GM12878 (cell line): ENCODE measurements around the gene LMO2. TPM values are rescaled to one million over a fixed set of nuclear protein-coding genes. Genes with fewer than 3 reads are reported as not detected.

Experiments used
- ATAC-seq: fragments of 200-7000 bp; cut with Tn5 transposase; 3 replicates; pipeline ENCODE4 v1.9.1; 2020; ENCODE audit warnings: mild to moderate bottlenecking, moderate library complexity
- BruUV-seq: library from RNA; stranded (reverse); fragments of 400-500 nt; replicated peaks from 2 replicates; lab custom pipeline; 2021; lab: Mats Ljungman, UMichigan
- CTCF ChIA-PET: fragments of 300-600 bp; sonication (Branson Sonifier 250); formaldehyde crosslinking; extraction: SDS; loops from one replicate; lab custom pipeline; 2021; ENCODE audit warnings: inconsistent platforms; lab: Yijun Ruan, JAX
- POLR2A ChIA-PET: fragments of 350-600 bp; formaldehyde crosslinking; extraction: SDS; loops from one replicate; lab custom pipeline; 2021; ENCODE audit warnings: inconsistent platforms; lab: Charles Lee
- RAD21 ChIA-PET: fragments of 300-600 bp; sonication (Branson Sonifier 250); formaldehyde crosslinking; loops from one replicate; lab custom pipeline; 2023; ENCODE audit warnings: antibody characterized with exemption; ENCODE audit not compliant: unreplicated experiment; lab: Charles Lee
- SMC1A ChIA-PET: fragments of 300-600 bp; sonication (Branson Sonifier 250); formaldehyde crosslinking; loops from one replicate; lab custom pipeline; 2023; ENCODE audit not compliant: unreplicated experiment, uncharacterized antibody; lab: Charles Lee
- DNase-seq: peaks from one replicate; pipeline ENCODE4 v3.0.0-alpha.2; 2011; ENCODE audit warnings: low read depth, low spot score
- FAIRE-seq: peaks from 3 replicates; lab custom pipeline; 2011; peaks lifted over from hg19 to GRCh38; lab: Jason Lieb, UNC
- H2AFZ ChIP-seq: 2 replicates; pipeline ENCODE4 v1.6.0; 2011; ENCODE audit warnings: low read depth, low read length, control low read depth; ENCODE audit not compliant: control insufficient read depth
- H3K27ac ChIP-seq: 2 replicates; pipeline ENCODE4 v1.5.1; 2011; ENCODE audit warnings: control low read depth; ENCODE audit not compliant: control insufficient read depth, insufficient read depth
- H3K27me3 ChIP-seq, 2 experiments: replicated peaks in 1 of 2; 2 replicates each; pipeline versions ENCODE4 v1.6.0 to v1.6.1; 2011; ENCODE audit warnings: low read length in 1 of 2; ENCODE audit not compliant: control insufficient read depth in 2 of 2, insufficient read depth in 2 of 2
- H3K36me3 ChIP-seq, 2 experiments: 2 replicates each; pipeline ENCODE4 v1.5.1; 2011; ENCODE audit warnings: low read length in 1 of 2; ENCODE audit not compliant: control insufficient read depth in 2 of 2, insufficient read depth in 2 of 2
- H3K4me1 ChIP-seq: 2 replicates; pipeline ENCODE4 v1.6.1; 2011; ENCODE audit warnings: mild to moderate bottlenecking, low read length, moderate library complexity, mixed read lengths; ENCODE audit not compliant: control insufficient read depth, insufficient read depth
- H3K4me2 ChIP-seq: 2 replicates; pipeline ENCODE4 v1.6.0; 2011; ENCODE audit warnings: control low read depth; ENCODE audit not compliant: control insufficient read depth, insufficient read depth
- H3K4me3 ChIP-seq: fragments of 200-600 bp; sonication (generic); 2 replicates; pipeline ENCODE4 v1.5.1; 2016
- H3K79me2 ChIP-seq: 2 replicates; pipeline ENCODE4 v1.6.0; 2011; ENCODE audit warnings: low read length; ENCODE audit not compliant: control insufficient read depth, insufficient read depth
- H3K9ac ChIP-seq: 2 replicates; pipeline ENCODE4 v1.8.0; 2011; ENCODE audit warnings: low read length, control low read depth, mixed read lengths; ENCODE audit not compliant: control insufficient read depth, insufficient read depth
- H3K9me3 ChIP-seq: replicated peaks from 3 replicates; pipeline ENCODE4 v1.5.1; 2011; ENCODE audit warnings: mild to moderate bottlenecking, low read length; ENCODE audit not compliant: control insufficient read depth, insufficient read depth
- H4K20me1 ChIP-seq: 2 replicates; pipeline ENCODE4 v1.6.0; 2011; ENCODE audit not compliant: control insufficient read depth, insufficient read depth
- CEBPZ ChIP-seq: fragments of 150-350 bp; IDR thresholded peaks from 2 replicates; pipeline ENCODE4 v1.6.1; 2016; ENCODE audit warnings: low read depth, low read length
- CREM ChIP-seq: IDR thresholded peaks from 2 replicates; pipeline ENCODE4 v1.6.1; 2014; ENCODE audit warnings: antibody characterized with exemption, low read depth
- GATAD2B ChIP-seq: fragments of 450-650 bp; conservative IDR thresholded peaks from 2 replicates; pipeline ENCODE4 v1.6.1; 2017; ENCODE audit warnings: low read depth, mild to moderate bottlenecking, moderate library complexity
- HDAC2 ChIP-seq: fragments of 200-600 bp; sonication (generic); IDR thresholded peaks from 2 replicates; pipeline ENCODE4 v1.6.1; 2017
- MEF2A ChIP-seq: IDR thresholded peaks from 2 replicates; pipeline ENCODE4 v1.6.1; 2011; ENCODE audit warnings: low read depth, mild to moderate bottlenecking, low read length, moderate library complexity; ENCODE audit not compliant: insufficient read depth
- MYB ChIP-seq: fragments of 150-350 bp; IDR thresholded peaks from 2 replicates; pipeline ENCODE4 v1.6.1; 2014; ENCODE audit warnings: mild to moderate bottlenecking, low read depth, low read length, borderline replicate concordance
- RCOR1 ChIP-seq: conservative IDR thresholded peaks from 2 replicates; pipeline ENCODE4 v1.6.1; 2012; ENCODE audit warnings: low read depth, low read length, improper control_type of control experiment
- RFX5 ChIP-seq: IDR thresholded peaks from 2 replicates; pipeline ENCODE4 v1.6.1; 2011; ENCODE audit warnings: low read depth, low read length, improper control_type of control experiment
- SP1 ChIP-seq: IDR thresholded peaks from one replicate; pipeline ENCODE4 v1.6.1; 2011; ENCODE audit warnings: low read depth, low read length
- SREBF1 ChIP-seq: IDR thresholded peaks from 2 replicates; pipeline ENCODE4 v1.6.1; 2012; ENCODE audit warnings: mild to moderate bottlenecking, low read length
- STAT1 ChIP-seq: fragments of 450-650 bp; conservative IDR thresholded peaks from 2 replicates; pipeline ENCODE4 v1.6.1; 2014; ENCODE audit warnings: antibody characterized with exemption, mild to moderate bottlenecking
- ZBTB40 ChIP-seq: fragments of 450-650 bp; IDR thresholded peaks from 2 replicates; pipeline ENCODE4 v1.6.1; 2016; ENCODE audit warnings: mild to moderate bottlenecking, moderate library complexity, borderline replicate concordance
- WGBS: methylation state at CpG from one replicate; pipeline ENCODE4 v1.1.6; 2016; ENCODE audit warnings: low lambda C conversion rate; ENCODE audit not compliant: insufficient replicate concordance, insufficient coverage; ENCODE audit errors: missing lambda C conversion rate; 5-methylcytosine and 5-hydroxymethylcytosine counted together
- in situ Hi-C: fragments of 300-500 bp; cut with MboI; formaldehyde crosslinking; loops from 9 replicates; pipeline ENCODE4 v1.14.3; 2018; ENCODE audit warnings: mixed read lengths
- intact Hi-C: fragments of 100-400 bp; cut with micrococcal nuclease; formaldehyde crosslinking; loops from one replicate; pipeline ENCODE4 v1.14.2; 2022; ENCODE audit not compliant: unreplicated experiment
- polyA plus RNA-seq, 11 experiments: library from polyadenylated mRNA; depleted of rRNA in 4 of 11; unstranded in 6 of 11; stranded (reverse) in 5 of 11; fragments of >200 nt; fragmentation: Nextera tagmentation in 4 of 11; fragmentation: Illumina TruSeq in 1 of 11; extraction: Ambion mirVana in 4 of 11; extraction: Trizol in 1 of 11; gene quantifications; 1 replicate in 1 of 11; 2 replicates in 10 of 11; pipeline versions ENCODE4 v1.2.1 to v1.2.3, GENCODE V29; 2011 to 2016; ENCODE audit warnings: inconsistent platforms in 2 of 11, missing spikeins in 2 of 11, low read depth in 1 of 11
- total RNA-seq, 4 experiments: library from RNA; depleted of rRNA in 3 of 4; stranded (reverse); fragments of >200 nt in 3 of 4; fragmentation: Illumina TruSeq in 1 of 4; extraction: Trizol in 1 of 4; gene quantifications; 2 replicates each; pipeline versions ENCODE4 v1.2.1 to v1.2.3, GENCODE V29; 2013 to 2021

Gene LMO2
- total and polyA plus RNA-seq, 10 of the 15 experiments (the other 5 are each of a cell fraction or from before 2014, with no cell fraction given), result 0.29 to 1.9 (median 1.1) TPM; not detected in 1

- no peak for TF ChIP-seq CEBPZ
These were observed 43.0 kb downstream of the LMO2 start (continued) for GRCh38 chr11:33848717-33849390.

- H3K27me3 ChIP-seq, result peaks cover 0 to 3% of the 10 kb centered on the region in 2 experiments; a peak in 1 of 4 replicates
- ChIA-PET POLR2A (no interaction called here), RAD21 (no interaction called here), SMC1A (interaction anchor here (0.6 to 2.2 kb wide), 4 partner anchors 11 to 610 kb away, joined by 3 to 4 read pairs (median 3); no protein-coding TSS in a partner anchor), CTCF (interaction anchor here (2.9 to 3.9 kb wide), 2 partner anchors 123 to 141 kb away, joined by 11 to 16 read pairs; no protein-coding TSS in a partner anchor)
- H3K4me1 ChIP-seq, result no peaks in the 10 kb centered on the region
- H3K36me3 ChIP-seq, result no peaks in the 10 kb centered on the region
- H3K27ac ChIP-seq, result no peak overlapping the region
- no peak overlapping the region for H3K4me3 ChIP-seq
- ATAC-seq (no peak), FAIRE-seq (no peak), DNase-seq (no peak)
- in situ Hi-C loops (loop anchor here (10.0 kb wide), 1 partner anchor 648 kb away; no protein-coding TSS in a partner anchor), intact Hi-C loops (no loop called here)
- 0% methylated on average over 1 of the region's 1 CpG for WGBS
- no peaks in the 10 kb centered on the region for H4K20me1 ChIP-seq
- no peak overlapping the region for H2AFZ ChIP-seq
- BruUV-seq, result no TSS peak
- H3K9me3 ChIP-seq, result no peaks in the 10 kb centered on the region
- H3K79me2 ChIP-seq, result no peaks in the 10 kb centered on the region
- no peak overlapping the region for H3K9ac ChIP-seq
- H3K4me2 ChIP-seq, result no peak overlapping the region
- TF ChIP-seq SP1, result no peak
- no peak for TF ChIP-seq SREBF1
- TF ChIP-seq STAT1, result no peak
- no peak for TF ChIP-seq ZBTB40
- no peak for TF ChIP-seq RFX5
- no peak for TF ChIP-seq RCOR1
- TF ChIP-seq MEF2A, result no peak
- TF ChIP-seq HDAC2, result no peak
- TF ChIP-seq MYB, result no peak
- no peak for TF ChIP-seq CREM
- no peak for TF ChIP-seq GATAD2B
These were observed 44.6 kb downstream of the LMO2 start for GRCh38 chr11:33847251-33847650.
